Activated T-cell treated with anti-CD3 and anti-CD28 coated beads for 48 hours (primary cell): Measurements from ENCODE around the gene CDH22.

Source experiments
- DNase-seq: peaks from one replicate; pipeline ENCODE4 v3.0.0-alpha.2; 2020; ENCODE audit warnings: low read depth

CDH22 gene

GRCh38 chr20:46268131-46268614, 40.1 kb downstream of the CDH22 start:
- no peak for DNase-seq

- no peak for DNase-seq
These were observed 40.9 kb downstream of the CDH22 start for GRCh38 chr20:46267108-46268105.

- DNase-seq, result no peak
These were observed 42.8 kb downstream of the CDH22 start for GRCh38 chr20:46265539-46265938.

GRCh38 chr20:46264391-46265266, 43.7 kb downstream of the CDH22 start:
- no peak for DNase-seq

GRCh38 chr20:46261456-46262253, 46.6 kb downstream of the CDH22 start:
- no peak for DNase-seq

- no peak for DNase-seq
These were observed 47.3 kb downstream of the CDH22 start for GRCh38 chr20:46260936-46261454.

GRCh38 chr20:46260480-46260879, 47.8 kb downstream of the CDH22 start:
- DNase-seq, result no peak

- no peak for DNase-seq
These were observed 48.9 kb downstream of the CDH22 start for GRCh38 chr20:46259260-46259859.

GRCh38 chr20:46257887-46258286, 50.4 kb downstream of the CDH22 start:
- DNase-seq, result no peak

- DNase-seq, result no peak
These were observed 52.0 kb downstream of the CDH22 start for GRCh38 chr20:46256293-46256692.

GRCh38 chr20:46255440-46256104, 52.7 kb downstream of the CDH22 start:
- no peak for DNase-seq

GRCh38 chr20:46253391-46253790, 54.9 kb downstream of the CDH22 start:
- no peak for DNase-seq

GRCh38 chr20:46252352-46253091, 55.8 kb downstream of the CDH22 start:
- DNase-seq, result no peak

- no peak for DNase-seq
These were observed 57.1 kb downstream of the CDH22 start for GRCh38 chr20:46251211-46251673.

GRCh38 chr20:46250772-46251171, 57.5 kb downstream of the CDH22 start:
- no peak for DNase-seq

GRCh38 chr20:46249671-46250070, 58.6 kb downstream of the CDH22 start:
- DNase-seq, result no peak

GRCh38 chr20:46246559-46246958, 61.7 kb downstream of the CDH22 start:
- no peak for DNase-seq

GRCh38 chr20:46243707-46244628, 64.3 kb downstream of the CDH22 start:
- no peak for DNase-seq

GRCh38 chr20:46242390-46242789, 65.9 kb downstream of the CDH22 start:
- no peak for DNase-seq
